H54 (cell line): Measurements from ENCODE around the gene WNK1.
A peak's percentile ranks its signal among the peaks of the same experiment; 100 is the strongest.
"Not testable (repeated sequence)": the region's sequence is repeated elsewhere in the genome, so short reads cannot be mapped to it uniquely, and the experiment has no call there.

ENCODE experiments used
- DNase-seq: peaks from one replicate; pipeline ENCODE4 v3.0.0; 2011; ENCODE audit warnings: low spot score, mixed read lengths; ENCODE audit not compliant: insufficient read length
- FAIRE-seq: peaks from 3 replicates; lab custom pipeline; 2011; peaks lifted over from hg19 to GRCh38; lab: Jason Lieb, UNC
- POLR2A ChIP-seq: IDR thresholded peaks from 2 replicates; pipeline ENCODE4 v1.6.1; 2011; ENCODE audit warnings: low read depth, mild to moderate bottlenecking, low read length

WNK1 gene

GRCh38 chr12:754473-754820 is 2.1 kb downstream of the WNK1 start:
- no peak for TF ChIP-seq POLR2A
- peak; percentile 55 for FAIRE-seq

GRCh38 chr12:754851-755562 is 2.6 kb downstream of the WNK1 start:
- DNase-seq (peak; percentile 47), FAIRE-seq (peak; percentile 36)
- TF ChIP-seq POLR2A: no peak

More at GRCh38 chr12:754473-754820, 2.1 kb downstream of the WNK1 start:
- no peak for DNase-seq

- DNase-seq (no peak), FAIRE-seq (no peak)
- TF ChIP-seq POLR2A: no peak
Measured at GRCh38 chr12:759628-760027, 7.2 kb downstream of the WNK1 start.

- FAIRE-seq: no peak
- no peak for DNase-seq
- no peak for TF ChIP-seq POLR2A
Measured at GRCh38 chr12:761256-761655, 8.9 kb downstream of the WNK1 start.

- DNase-seq (no peak), FAIRE-seq (no peak)
- no peak for TF ChIP-seq POLR2A
Measured at GRCh38 chr12:765840-766239, 13.5 kb downstream of the WNK1 start.

GRCh38 chr12:768434-768833 is 16.1 kb downstream of the WNK1 start:
- DNase-seq (no peak), FAIRE-seq (no peak)
- no peak for TF ChIP-seq POLR2A

- no peak for TF ChIP-seq POLR2A
- DNase-seq: no peak
- FAIRE-seq: no peak
Measured at GRCh38 chr12:770479-770878, 18.1 kb downstream of the WNK1 start.

- DNase-seq: no peak
- TF ChIP-seq POLR2A: no peak
- peak; percentile 11 for FAIRE-seq
Measured at GRCh38 chr12:772056-772697, 19.8 kb downstream of the WNK1 start.

GRCh38 chr12:774051-774614 is 21.8 kb downstream of the WNK1 start:
- no peak for TF ChIP-seq POLR2A
- DNase-seq (no peak), FAIRE-seq (peak; percentile 80)

GRCh38 chr12:775973-776771 is 23.8 kb downstream of the WNK1 start:
- not testable (repeated sequence) for DNase-seq
- peak; percentile 27 for FAIRE-seq

- not testable (repeated sequence) for FAIRE-seq, DNase-seq
Measured at GRCh38 chr12:776772-777373, 24.5 kb downstream of the WNK1 start.

- no peak for DNase-seq
- peak; percentile 58 for FAIRE-seq
- no peak for TF ChIP-seq POLR2A
Measured at GRCh38 chr12:777550-778047, 25.2 kb downstream of the WNK1 start.

GRCh38 chr12:778615-779014 is 26.2 kb downstream of the WNK1 start:
- no peak for DNase-seq
- FAIRE-seq: no peak
- no peak for TF ChIP-seq POLR2A
